SK-N-SH (cell line): ENCODE data around the gene LRFN3. TPM values are rescaled to one million over a fixed set of nuclear protein-coding genes. Genes with fewer than 3 reads are reported as not detected.

Source experiments
- CTCF ChIA-PET: fragments of 300-600, 350-600 bp; formaldehyde crosslinking; extraction: SDS; loops from one replicate; lab custom pipeline; 2021; lab: Yijun Ruan, JAX
- POLR2A ChIA-PET: fragments of 350-600 bp; sonication (Branson Sonifier 250); formaldehyde crosslinking; extraction: SDS; loops from one replicate; lab custom pipeline; 2020; ENCODE audit warnings: antibody characterized with exemption, inconsistent platforms; lab: Yijun Ruan, JAX
- DNase-seq: peaks from one replicate; pipeline ENCODE4 v3.0.0; 2012
- H2AFZ ChIP-seq: fragments of 200-600 bp; sonication (generic); 2 replicates; pipeline ENCODE4 v1.8.1; 2016; ENCODE audit warnings: antibody characterized with exemption, mild to moderate bottlenecking, low read depth
- H3F3A ChIP-seq: fragments of 200-600 bp; sonication (generic); replicated peaks from 2 replicates; pipeline ENCODE3; 2016; ENCODE audit warnings: antibody characterized with exemption, mild to moderate bottlenecking; ENCODE audit not compliant: insufficient read depth
- H3K27ac ChIP-seq, 2 experiments: fragments of 200-500 bp in 1 of 2; fragments of 200-600 bp in 1 of 2; sonication (Bioruptor generic) in 1 of 2; sonication (generic), shearing (Covaris generic) in 1 of 2; 2 replicates each; pipeline versions ENCODE4 v1.5.1 to v1.6.1; 2014 to 2016; ENCODE audit warnings: low read depth in 2 of 2, inconsistent platforms in 1 of 2, low read length in 1 of 2, mild to moderate bottlenecking in 1 of 2, mixed read lengths in 1 of 2
- H3K27me3 ChIP-seq: fragments of 200-600 bp; sonication (generic), shearing (Covaris generic); 2 replicates; pipeline ENCODE4 v1.6.1; 2016; ENCODE audit warnings: mixed run types; ENCODE audit not compliant: insufficient read depth
- H3K36me3 ChIP-seq, 2 experiments: fragments of 200-500 bp in 1 of 2; fragments of 200-600 bp in 1 of 2; sonication (Bioruptor generic) in 1 of 2; sonication (generic) in 1 of 2; replicated peaks in 1 of 2; 2 replicates each; pipeline versions ENCODE3 to v1.5.1; 2014 to 2016; ENCODE audit warnings: low read length in 1 of 2, mild to moderate bottlenecking in 1 of 2; ENCODE audit not compliant: insufficient read depth in 2 of 2, control insufficient read depth in 1 of 2
- H3K4me1 ChIP-seq, 2 experiments: fragments of 200-500 bp in 1 of 2; fragments of 200-600 bp in 1 of 2; sonication (Bioruptor generic) in 1 of 2; sonication (generic), shearing (Covaris generic) in 1 of 2; 2 replicates each; pipeline versions ENCODE4 v1.5.1 to v1.6.1; 2014 to 2016; ENCODE audit warnings: low read depth in 1 of 2, low read length in 1 of 2, mixed run types in 1 of 2; ENCODE audit not compliant: insufficient read depth in 2 of 2, control insufficient read depth in 1 of 2
- H3K4me2 ChIP-seq: fragments of 200-600 bp; sonication (generic), shearing (Covaris generic); 2 replicates; pipeline ENCODE4 v1.6.1; 2017; ENCODE audit warnings: mixed run types
- H3K4me3 ChIP-seq, 2 experiments: fragments of 200-500 bp in 1 of 2; fragments of 200-600 bp in 1 of 2; sonication (Bioruptor generic) in 1 of 2; sonication (generic), shearing (Covaris generic) in 1 of 2; 2 replicates each; pipeline versions ENCODE4 v1.5.1 to v1.8.1; 2014 to 2016; ENCODE audit warnings: low read depth in 2 of 2, inconsistent platforms in 1 of 2, low read length in 1 of 2, mild to moderate bottlenecking in 1 of 2, mixed read lengths in 1 of 2, moderate library complexity in 1 of 2
- H3K79me2 ChIP-seq: fragments of 200-600 bp; sonication (generic); 2 replicates; pipeline ENCODE4 v1.8.1; 2017; ENCODE audit warnings: mild to moderate bottlenecking; ENCODE audit not compliant: insufficient read depth
- H3K9ac ChIP-seq: fragments of 200-600 bp; sonication (generic); 2 replicates; pipeline ENCODE4 v1.6.1; 2017; ENCODE audit warnings: mixed run types
- H3K9me2 ChIP-seq: fragments of 200-600 bp; sonication (generic); 2 replicates; pipeline ENCODE4 v1.6.1; 2017; ENCODE audit warnings: mixed run types
- H3K9me3 ChIP-seq: fragments of 200-600 bp; sonication (generic); 2 replicates; pipeline ENCODE4 v1.6.1; 2017; ENCODE audit warnings: mixed run types, mild to moderate bottlenecking, moderate library complexity
- H4K20me1 ChIP-seq: fragments of 200-600 bp; sonication (generic); 2 replicates; pipeline ENCODE4 v1.6.1; 2017; ENCODE audit warnings: mild to moderate bottlenecking, mixed run types; ENCODE audit not compliant: insufficient read depth
- EZH2phosphoT487 ChIP-seq: fragments of 200-600 bp; sonication (generic); IDR thresholded peaks from 2 replicates; pipeline ENCODE4 v1.6.1; 2017; ENCODE audit warnings: low read depth, mixed run types, mild to moderate bottlenecking, antibody characterized with exemption, moderate library complexity, borderline replicate concordance
- FOSL2 ChIP-seq: IDR thresholded peaks from 2 replicates; pipeline ENCODE4 v1.4.0; 2012; ENCODE audit warnings: low read depth, mild to moderate bottlenecking, moderate library complexity, borderline replicate concordance
- FOXM1 ChIP-seq: IDR thresholded peaks from 2 replicates; pipeline ENCODE4 v1.4.0; 2012; ENCODE audit warnings: low read depth, mild to moderate bottlenecking
- GABPA ChIP-seq: IDR thresholded peaks from 2 replicates; pipeline ENCODE4 v1.4.0; 2012; ENCODE audit warnings: low read depth, mild to moderate bottlenecking
- GATA2 ChIP-seq: sonication (generic); formaldehyde crosslinking; IDR thresholded peaks from 2 replicates; pipeline ENCODE4 v1.5.0; 2020; ENCODE audit warnings: mild to moderate bottlenecking, missing genetic modification reagents
- JUND ChIP-seq: IDR thresholded peaks from 2 replicates; pipeline ENCODE4 v1.4.0; 2012
- MEF2A ChIP-seq: IDR thresholded peaks from 2 replicates; pipeline ENCODE4 v1.4.0; 2012; ENCODE audit warnings: low read depth, borderline replicate concordance
- MXI1 ChIP-seq: IDR thresholded peaks from 2 replicates; pipeline ENCODE4 v1.6.1; 2012; ENCODE audit warnings: mild to moderate bottlenecking, low read depth, low read length, improper control_type of control experiment
- NFIC ChIP-seq: IDR thresholded peaks from 2 replicates; pipeline ENCODE4 v1.4.0; 2012; ENCODE audit warnings: borderline replicate concordance
- NRF1 ChIP-seq: IDR thresholded peaks from 2 replicates; pipeline ENCODE4 v1.6.1; 2012; ENCODE audit warnings: low read depth, mild to moderate bottlenecking, low read length
- RFX5 ChIP-seq: IDR thresholded peaks from 2 replicates; pipeline ENCODE4 v1.6.1; 2012; ENCODE audit warnings: mild to moderate bottlenecking, improper control_type of control experiment, low read length
- RXRA ChIP-seq: IDR thresholded peaks from 2 replicates; pipeline ENCODE4 v1.4.0; 2012; ENCODE audit warnings: low read depth, mild to moderate bottlenecking, borderline replicate concordance
- SIN3A ChIP-seq: IDR thresholded peaks from 2 replicates; pipeline ENCODE4 v1.6.1; 2012; ENCODE audit warnings: low read depth, mild to moderate bottlenecking, low read length, moderate library complexity, borderline replicate concordance
- TCF12 ChIP-seq: IDR thresholded peaks from 2 replicates; pipeline ENCODE4 v1.4.0; 2012
- TEAD4 ChIP-seq: IDR thresholded peaks from 2 replicates; pipeline ENCODE4 v1.4.0; 2012; ENCODE audit warnings: mild to moderate bottlenecking, borderline replicate concordance; ENCODE audit not compliant: insufficient read depth
- YY1 ChIP-seq: IDR thresholded peaks from 2 replicates; pipeline ENCODE4 v1.4.0; 2012; ENCODE audit warnings: low read depth, mild to moderate bottlenecking
- WGBS: methylation state at CpG from one replicate; pipeline ENCODE4 v1.1.6; 2017; ENCODE audit warnings: low lambda C conversion rate; 5-methylcytosine and 5-hydroxymethylcytosine counted together
- polyA plus RNA-seq, 3 experiments: library from polyadenylated mRNA; depleted of rRNA; stranded (reverse); fragments of >200 nt; gene quantifications; 2 replicates each; pipeline ENCODE4 v1.2.3, GENCODE V29; 2012
- TF ChIP-seq, protein P1 (sequence below): IDR thresholded peaks from 2 replicates; pipeline ENCODE4 v1.4.0; 2012; ENCODE audit warnings: low read depth, borderline replicate concordance
- TF ChIP-seq, protein P2 (sequence below): IDR thresholded peaks from 2 replicates; pipeline ENCODE4 v1.6.1; 2012; ENCODE audit warnings: mild to moderate bottlenecking, low read depth, low read length, moderate library complexity
- TF ChIP-seq, protein P3 (sequence below): fragments of 150-350 bp; IDR thresholded peaks from 2 replicates; pipeline ENCODE4 v1.6.1; 2016; ENCODE audit warnings: mild to moderate bottlenecking, low read depth, low read length
- TF ChIP-seq, protein P4 (sequence below): IDR thresholded peaks from 2 replicates; pipeline ENCODE4 v1.4.0; 2012; ENCODE audit warnings: low read depth, borderline replicate concordance

Gene LRFN3
- polyA plus RNA-seq, 1 of the 3 experiments (the other 2 are of a cell fraction): 5.4 TPM

DNA sequence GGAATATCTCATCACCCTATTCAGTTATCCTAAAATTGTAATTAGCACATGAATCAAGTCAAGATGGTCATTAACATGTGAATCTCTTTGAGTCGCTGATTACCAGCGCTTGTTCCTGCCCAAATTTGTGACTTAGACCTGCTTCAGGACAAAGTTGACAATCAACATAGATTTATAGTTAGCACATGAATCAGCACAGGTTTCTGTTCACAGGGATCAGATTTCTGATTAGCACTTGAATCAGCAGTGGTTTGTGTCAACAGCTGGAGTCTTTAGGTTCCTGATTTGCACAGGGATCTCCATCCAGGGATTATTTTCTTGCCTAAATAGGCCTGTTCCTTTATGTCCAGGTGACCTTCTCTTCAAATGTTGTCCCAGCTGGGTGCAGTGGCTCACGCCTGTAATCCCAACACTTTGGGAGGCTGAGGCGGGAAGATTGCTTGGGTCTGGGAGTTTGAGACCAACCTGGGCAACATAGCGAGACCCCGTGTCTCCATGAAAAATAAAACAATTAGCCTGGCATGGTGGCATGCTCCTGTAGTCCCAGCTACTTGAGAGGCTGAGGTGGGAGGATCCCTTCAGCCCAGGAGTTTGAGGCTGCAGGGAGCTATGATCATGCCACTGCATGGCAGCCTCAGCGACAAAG lies 3.8 kb upstream of the LRFN3 start (continued):
- TF ChIP-seq YY1 (no peak), RFX5 (no peak)
- TF ChIP-seq, protein P1, sequence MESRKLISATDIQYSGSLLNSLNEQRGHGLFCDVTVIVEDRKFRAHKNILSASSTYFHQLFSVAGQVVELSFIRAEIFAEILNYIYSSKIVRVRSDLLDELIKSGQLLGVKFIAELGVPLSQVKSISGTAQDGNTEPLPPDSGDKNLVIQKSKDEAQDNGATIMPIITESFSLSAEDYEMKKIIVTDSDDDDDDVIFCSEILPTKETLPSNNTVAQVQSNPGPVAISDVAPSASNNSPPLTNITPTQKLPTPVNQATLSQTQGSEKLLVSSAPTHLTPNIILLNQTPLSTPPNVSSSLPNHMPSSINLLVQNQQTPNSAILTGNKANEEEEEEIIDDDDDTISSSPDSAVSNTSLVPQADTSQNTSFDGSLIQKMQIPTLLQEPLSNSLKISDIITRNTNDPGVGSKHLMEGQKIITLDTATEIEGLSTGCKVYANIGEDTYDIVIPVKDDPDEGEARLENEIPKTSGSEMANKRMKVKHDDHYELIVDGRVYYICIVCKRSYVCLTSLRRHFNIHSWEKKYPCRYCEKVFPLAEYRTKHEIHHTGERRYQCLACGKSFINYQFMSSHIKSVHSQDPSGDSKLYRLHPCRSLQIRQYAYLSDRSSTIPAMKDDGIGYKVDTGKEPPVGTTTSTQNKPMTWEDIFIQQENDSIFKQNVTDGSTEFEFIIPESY: no peak
- TF ChIP-seq, all 33 proteins: peak for 0

DNA sequence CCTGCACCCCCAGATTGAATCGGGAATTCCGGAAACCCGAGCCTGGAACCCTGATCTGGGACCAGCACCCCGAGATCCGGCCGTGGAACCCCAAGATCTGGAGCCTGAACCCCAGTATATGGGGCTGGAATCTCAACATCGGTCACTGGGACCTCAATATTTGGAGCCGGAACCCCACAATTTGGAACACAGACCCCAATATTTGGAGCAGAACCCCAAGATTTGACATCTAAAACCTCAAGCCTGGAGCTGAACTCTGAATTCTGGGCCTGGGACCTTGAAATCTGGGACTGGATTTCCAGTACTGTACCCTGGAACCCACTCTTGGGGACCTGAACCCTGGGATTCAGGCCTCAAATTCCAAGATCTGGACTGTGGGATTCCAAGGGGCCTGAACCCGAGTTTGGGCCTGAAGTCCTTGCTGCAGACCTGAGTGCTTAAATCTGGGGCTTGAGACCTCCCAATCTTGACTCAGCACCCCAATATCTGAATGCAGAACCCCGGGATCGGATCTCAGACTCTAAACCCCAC lies 629 bp downstream of the LRFN3 start:
- H3K27me3 ChIP-seq: no peaks in the 10 kb centered on the region
- H3K27ac ChIP-seq: peak overlapping the region in 1 of 2 experiments; percentile 24; a peak in 2 of 4 replicates
- peak overlapping the region; percentile 81 for H3K9ac ChIP-seq
- peak overlapping the region; percentile 100 for H3K4me2 ChIP-seq
- peaks cover 0 to 24% of the 10 kb centered on the region in 2 experiments; a peak in 1 of 4 replicates for H3K4me1 ChIP-seq
- H3K79me2 ChIP-seq: no peaks in the 10 kb centered on the region; the same call in 1 of the 2 replicates
- ChIA-PET CTCF (interaction anchor here (0.8 to 0.9 kb wide), 2 partner anchors 55 to 77 kb away, joined by 3 read pairs; partner anchors contain the start of gene ALKBH6), POLR2A (no interaction called here)
- H3K36me3 ChIP-seq: no peaks in the 10 kb centered on the region
- 0 out of 2 replicates have a peak, but pooled peaks cover 3% of the 10 kb centered on the region for H4K20me1 ChIP-seq
- WGBS: 11% methylated on average over 11 of the region's 11 CpGs
- H3K9me2 ChIP-seq: no peaks in the 10 kb centered on the region
- TF ChIP-seq FOSL2 (no peak), NRF1 (no peak), RFX5 (no peak), NFIC (no peak), SIN3A (no peak), TCF12 (no peak), TEAD4 (no peak), GABPA (no peak), RXRA (no peak), GATA2 (no peak), MEF2A (no peak), EZH2phosphoT487 (no peak), FOXM1 (no peak), YY1 (no peak), MXI1 (no peak), JUND (no peak)
- TF ChIP-seq, protein P2, sequence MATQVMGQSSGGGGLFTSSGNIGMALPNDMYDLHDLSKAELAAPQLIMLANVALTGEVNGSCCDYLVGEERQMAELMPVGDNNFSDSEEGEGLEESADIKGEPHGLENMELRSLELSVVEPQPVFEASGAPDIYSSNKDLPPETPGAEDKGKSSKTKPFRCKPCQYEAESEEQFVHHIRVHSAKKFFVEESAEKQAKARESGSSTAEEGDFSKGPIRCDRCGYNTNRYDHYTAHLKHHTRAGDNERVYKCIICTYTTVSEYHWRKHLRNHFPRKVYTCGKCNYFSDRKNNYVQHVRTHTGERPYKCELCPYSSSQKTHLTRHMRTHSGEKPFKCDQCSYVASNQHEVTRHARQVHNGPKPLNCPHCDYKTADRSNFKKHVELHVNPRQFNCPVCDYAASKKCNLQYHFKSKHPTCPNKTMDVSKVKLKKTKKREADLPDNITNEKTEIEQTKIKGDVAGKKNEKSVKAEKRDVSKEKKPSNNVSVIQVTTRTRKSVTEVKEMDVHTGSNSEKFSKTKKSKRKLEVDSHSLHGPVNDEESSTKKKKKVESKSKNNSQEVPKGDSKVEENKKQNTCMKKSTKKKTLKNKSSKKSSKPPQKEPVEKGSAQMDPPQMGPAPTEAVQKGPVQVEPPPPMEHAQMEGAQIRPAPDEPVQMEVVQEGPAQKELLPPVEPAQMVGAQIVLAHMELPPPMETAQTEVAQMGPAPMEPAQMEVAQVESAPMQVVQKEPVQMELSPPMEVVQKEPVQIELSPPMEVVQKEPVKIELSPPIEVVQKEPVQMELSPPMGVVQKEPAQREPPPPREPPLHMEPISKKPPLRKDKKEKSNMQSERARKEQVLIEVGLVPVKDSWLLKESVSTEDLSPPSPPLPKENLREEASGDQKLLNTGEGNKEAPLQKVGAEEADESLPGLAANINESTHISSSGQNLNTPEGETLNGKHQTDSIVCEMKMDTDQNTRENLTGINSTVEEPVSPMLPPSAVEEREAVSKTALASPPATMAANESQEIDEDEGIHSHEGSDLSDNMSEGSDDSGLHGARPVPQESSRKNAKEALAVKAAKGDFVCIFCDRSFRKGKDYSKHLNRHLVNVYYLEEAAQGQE: no peak
- TF ChIP-seq, protein P3, sequence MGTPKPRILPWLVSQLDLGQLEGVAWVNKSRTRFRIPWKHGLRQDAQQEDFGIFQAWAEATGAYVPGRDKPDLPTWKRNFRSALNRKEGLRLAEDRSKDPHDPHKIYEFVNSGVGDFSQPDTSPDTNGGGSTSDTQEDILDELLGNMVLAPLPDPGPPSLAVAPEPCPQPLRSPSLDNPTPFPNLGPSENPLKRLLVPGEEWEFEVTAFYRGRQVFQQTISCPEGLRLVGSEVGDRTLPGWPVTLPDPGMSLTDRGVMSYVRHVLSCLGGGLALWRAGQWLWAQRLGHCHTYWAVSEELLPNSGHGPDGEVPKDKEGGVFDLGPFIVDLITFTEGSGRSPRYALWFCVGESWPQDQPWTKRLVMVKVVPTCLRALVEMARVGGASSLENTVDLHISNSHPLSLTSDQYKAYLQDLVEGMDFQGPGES: no peak
- TF ChIP-seq, protein P4, sequence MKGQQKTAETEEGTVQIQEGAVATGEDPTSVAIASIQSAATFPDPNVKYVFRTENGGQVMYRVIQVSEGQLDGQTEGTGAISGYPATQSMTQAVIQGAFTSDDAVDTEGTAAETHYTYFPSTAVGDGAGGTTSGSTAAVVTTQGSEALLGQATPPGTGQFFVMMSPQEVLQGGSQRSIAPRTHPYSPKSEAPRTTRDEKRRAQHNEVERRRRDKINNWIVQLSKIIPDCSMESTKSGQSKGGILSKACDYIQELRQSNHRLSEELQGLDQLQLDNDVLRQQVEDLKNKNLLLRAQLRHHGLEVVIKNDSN: no peak
- no peaks in the 10 kb centered on the region for H3K9me3 ChIP-seq
- peak overlapping the region; percentile 74; the same call in 1 of the 2 replicates for H2AFZ ChIP-seq
- no peaks in the 10 kb centered on the region for H3F3A ChIP-seq
- peak overlapping the region; percentile 68 to 100 for H3K4me3 ChIP-seq
- DNase-seq: no peak
